ENCODE data around the gene ZNF689. TPM values are rescaled to one million over a fixed set of nuclear protein-coding genes. Genes with fewer than 3 reads are reported as not detected.

ZNF689 gene
- total and polyA plus RNA-seq, 2 of the 4 experiments (the other 2 are of a cell fraction): 2.7 to 2.9 TPM

GRCh38 chr16:30585022-30585399 is 25.2 kb downstream of the ZNF689 start:
- intact Hi-C loops (cut with micrococcal nuclease) (loop anchor here (1.0 to 2.0 kb wide), 2 partner anchors 27 to 50 kb away; partner anchors contain the start of genes ZNF747 and ZNF764), in situ Hi-C loops (cut with MboI; ENCODE audit: low sequenced_read_pairs) (no loop called here), dilution Hi-C loops (cut with HindIII; ENCODE audit: low sequenced_read_pairs, unreplicated experiment) (no loop called here)
- Histone ChIP-seq H4K91ac (ENCODE audit: insufficient read depth, low read depth, low read length) (peak overlapping the region; percentile 50), H3K9me3 (ENCODE audit: control insufficient read depth, insufficient read depth, low read length) (no peaks in the 10 kb centered on the region), H3K4me1 (ENCODE audit: control insufficient read depth, insufficient read depth, low read length) (peaks cover 3% of the 10 kb centered on the region; the same call in 1 of the 2 replicates), H3K4ac (ENCODE audit: low read depth, low read length) (peak overlapping the region; percentile 85), H2BK5ac (ENCODE audit: low read depth, low read length, poor library complexity, severe bottlenecking) (peak overlapping the region; percentile 66), H2AK5ac (ENCODE audit: low read depth, low read length) (peak overlapping the region; percentile 87), H3K4me3 (ENCODE audit: insufficient read depth, low read depth, low read length) (peak overlapping the region; percentile 58), H3K18ac (ENCODE audit: low read depth, low read length) (peak overlapping the region; percentile 37; the same call in 1 of the 2 replicates), H2BK120ac (ENCODE audit: low read depth, low read length) (peak overlapping the region; percentile 28; the same call in 1 of the 2 replicates), H4K20me1 (ENCODE audit: insufficient read depth, low read length) (no peaks in the 10 kb centered on the region), H3K79me1 (ENCODE audit: low read depth in 1 of 2, low read length in 2 of 2) (peaks cover 18 to 51% of the 10 kb centered on the region in 2 experiments), H3K9ac (ENCODE audit: low read depth, low read length) (peak overlapping the region; percentile 80), H3K9me1 (ENCODE audit: insufficient read depth, low read length) (no peaks in the 10 kb centered on the region), H3K56ac (ENCODE audit: extremely low read depth, insufficient read depth, low read length) (peak overlapping the region; percentile 72; the same call in 1 of the 2 replicates), H3K27ac (ENCODE audit: insufficient read depth, low read length) (peak overlapping the region; percentile 82), H3K14ac (replicated peaks; ENCODE audit: low read depth, low read length) (peak overlapping the region; percentile 92), H3K36me3 (ENCODE audit: control insufficient read depth, insufficient read depth, low read length) (peaks cover 24% of the 10 kb centered on the region), H2AK9ac (replicated peaks; ENCODE audit: low read depth, low read length, poor library complexity) (peak overlapping the region; percentile 97), H4K5ac (ENCODE audit: low read depth, low read length) (peak overlapping the region; percentile 18), H3K27me3 (ENCODE audit: control insufficient read depth, insufficient read depth, low read length) (no peaks in the 10 kb centered on the region), H2BK20ac (ENCODE audit: low read depth, low read length) (no peak overlapping the region), H4K8ac (ENCODE audit: low read depth in 2 of 2, low read length in 2 of 2) (peak overlapping the region; percentile 78 to 100), H2AFZ (replicated peaks; ENCODE audit: low read length, poor library complexity) (peak overlapping the region; percentile 99), H3K23ac (ENCODE audit: low read depth, low read length) (peak overlapping the region; percentile 77), H3K4me2 (ENCODE audit: low read depth, low read length) (peak overlapping the region; percentile 96), H2BK15ac (ENCODE audit: low read depth, low read length) (no peak overlapping the region)
- POLR2A ChIA-PET (ENCODE audit: unreplicated experiment): no interaction called here
- WGBS, 2 experiments (ENCODE audit: extremely low coverage in 2 of 2, insufficient read length in 1 of 2): no CpG with 5 or more reads among the region's 23 CpGs
- TF ChIP-seq RAD21 (IDR thresholded peaks at IDR 0.05; ENCODE audit: low read length): no peak
- TF ChIP-seq CTCF (conservative IDR thresholded peaks at IDR 0.05; ENCODE audit: low read depth, low read length): no peak
- no peak for TF ChIP-seq RCOR1 (IDR thresholded peaks at IDR 0.05; ENCODE audit: insufficient replicate concordance, low read length)
- no peak for TF ChIP-seq MAFK (IDR thresholded peaks at IDR 0.05; ENCODE audit: low read depth, low read length)
- no peak for TF ChIP-seq MXI1 (IDR thresholded peaks at IDR 0.05; ENCODE audit: borderline replicate concordance, low read depth, low read length)
- TF ChIP-seq CEBPB (IDR thresholded peaks at IDR 0.05; ENCODE audit: low read depth, low read length): no peak
- no peak for TF ChIP-seq FOS (IDR thresholded peaks at IDR 0.05; ENCODE audit: low read depth, low read length)
- TF ChIP-seq POLR2A (IDR thresholded peaks at IDR 0.05; ENCODE audit: low read depth, low read length): no peak
- CTCF ChIA-PET: interaction anchor here (0.8 kb wide), 1 partner anchor 13 kb away, joined by 3 read pairs; no protein-coding TSS in a partner anchor
- no peak for ATAC-seq (ENCODE audit: low read depth)
- DNase-seq: no peak
- no TSS peak for BruUV-seq (replicated peaks)

Data from IMR-90 (cell line).